K562 (cell line): ENCODE measurements around the gene MLN. TPM values are rescaled to one million over a fixed set of nuclear protein-coding genes. Genes with fewer than 3 reads are reported as not detected.

Experiments
- AFF1 ChIP-seq, 2 experiments: fragments of 450-650 bp; IDR thresholded peaks; 2 replicates each; pipeline ENCODE4 v1.6.1; 2018; ENCODE audit warnings: mild to moderate bottlenecking in 2 of 2, low read depth in 1 of 2; ENCODE audit not compliant: partially characterized antibody in 2 of 2
- ETV5 ChIP-seq: sonication (generic); formaldehyde crosslinking; IDR thresholded peaks from 2 replicates; pipeline ENCODE4 v1.4.0; 2020; ENCODE audit warnings: low read depth, mild to moderate bottlenecking, missing genetic modification reagents
- GATAD2B ChIP-seq: fragments of 450-650 bp; IDR thresholded peaks from 2 replicates; pipeline ENCODE4 v1.6.1; 2017; ENCODE audit warnings: mild to moderate bottlenecking, borderline replicate concordance
- HES1 ChIP-seq: fragments of 450-650 bp; IDR thresholded peaks from 2 replicates; pipeline ENCODE4 v1.6.1; 2016; ENCODE audit warnings: low read depth, mild to moderate bottlenecking, moderate library complexity
- HEY1 ChIP-seq: fragments of 250-450 bp; sonication (Bioruptor Pico); IDR thresholded peaks from 2 replicates; pipeline ENCODE4 v1.5.0; 2020; ENCODE audit warnings: mild to moderate bottlenecking, moderate library complexity, borderline replicate concordance
- HLTF ChIP-seq: fragments of 450-650 bp; IDR thresholded peaks from 2 replicates; pipeline ENCODE4 v1.6.1; 2016
- MTA1 ChIP-seq: fragments of 450-650 bp; IDR thresholded peaks from 2 replicates; pipeline ENCODE4 v1.6.1; 2017; ENCODE audit warnings: borderline replicate concordance
- PTRF ChIP-seq: fragments of 450-650 bp; IDR thresholded peaks from 2 replicates; pipeline ENCODE4 v1.6.1; 2016; ENCODE audit warnings: mild to moderate bottlenecking, missing genetic modification characterization, missing compliant biosample characterization
- SPI1 ChIP-seq: IDR thresholded peaks from 2 replicates; pipeline ENCODE4 v1.6.1; 2011; ENCODE audit warnings: low read depth, low read length, control low read depth, borderline replicate concordance
- USF1 ChIP-seq: sonication (generic); formaldehyde crosslinking; IDR thresholded peaks from 2 replicates; pipeline ENCODE4 v1.9.0; 2022; ENCODE audit warnings: mild to moderate bottlenecking, missing genetic modification reagents
- ZNF318 ChIP-seq, 2 experiments: fragments of 450-650 bp; IDR thresholded peaks; 2 replicates each; pipeline ENCODE4 v1.6.1; 2016; ENCODE audit warnings: mild to moderate bottlenecking in 2 of 2, borderline replicate concordance in 1 of 2, low read depth in 1 of 2, moderate library complexity in 1 of 2
- polyA plus RNA-seq, 8 experiments: library from polyadenylated mRNA; depleted of rRNA in 4 of 8; stranded (reverse) in 5 of 8; unstranded in 3 of 8; fragments of >200 nt; fragmentation: Nextera tagmentation in 2 of 8; fragmentation: Illumina TruSeq in 1 of 8; extraction: Ambion mirVana in 2 of 8; extraction: Trizol in 1 of 8; gene quantifications; 2 replicates each; pipeline versions ENCODE4 v1.2.1 to v1.2.3, GENCODE V29; 2011 to 2014; ENCODE audit warnings: inconsistent platforms in 1 of 8, missing spikeins in 1 of 8
- total RNA-seq, 7 experiments: library from RNA; depleted of rRNA in 6 of 7; stranded (reverse); fragments of >200 nt in 6 of 7; fragmentation: Illumina TruSeq in 2 of 7; extraction: Trizol in 2 of 7; gene quantifications; 2 replicates each; pipeline versions ENCODE4 v1.2.1 to v1.2.3, GENCODE V29; 2011 to 2021; ENCODE audit warnings: low replicate concordance in 1 of 7

Gene MLN
- total and polyA plus RNA-seq, 9 of the 15 experiments (the other 6 are each of a cell fraction or from before 2014, with no cell fraction given) = not detected

- TF ChIP-seq USF1 (CRISPR knock-in tag) = peak; percentile 32; the same call in 1 of the 2 replicates
- TF ChIP-seq HES1 = no peak
- TF ChIP-seq AFF1 (IDR thresholded peaks at IDR 0.05; ENCODE audit: low read depth in 1 of 2, partially characterized antibody in 2 of 2) = no peak
- TF ChIP-seq GATAD2B = 0 out of 2 replicates have a peak, but pooled peaks have one; percentile 38
- peak; percentile 34; the same call in 1 of the 2 replicates for TF ChIP-seq MTA1
- peak; percentile 58; the same call in 1 of the 2 replicates for TF ChIP-seq HLTF
- TF ChIP-seq PTRF = no peak
- TF ChIP-seq ETV5 (CRISPR knock-in tag) = peak; percentile 60
- no peak for TF ChIP-seq HEY1 (CRISPR knock-in tag)
- no peak for TF ChIP-seq ZNF318 (IDR thresholded peaks at IDR 0.05; ENCODE audit: borderline replicate concordance in 1 of 2, low read depth in 1 of 2)
- peak; percentile 41; the same call in 1 of the 2 replicates for TF ChIP-seq SPI1
Measured at GRCh38 chr6:33787954-33788693, 15.7 kb downstream of the MLN start (continued).
